ENCODE data around the gene KLHL12. TPM values are rescaled to one million over a fixed set of nuclear protein-coding genes. Genes with fewer than 3 reads are reported as not detected.

Gene KLHL12
- total RNA-seq, 1 donor from 2014 or later: 34.1 TPM

- peaks cover 14% of the 10 kb centered on the region for H3K4me1 Mint-ChIP-seq (ENCODE audit: low read depth)
- no peak for TF ChIP-seq CTCF (IDR thresholded peaks at IDR 0.05; ENCODE audit: unreplicated experiment)
- no peaks in the 10 kb centered on the region for H3K9me3 Mint-ChIP-seq (ENCODE audit: low read depth)
- DNase-seq (ENCODE audit: low spot score, unreplicated experiment): no peak
- peaks cover 3% of the 10 kb centered on the region for H3K27me3 Mint-ChIP-seq
- peak overlapping the region; percentile 86 for H3K4me3 Mint-ChIP-seq (ENCODE audit: low read depth)
- H3K27ac Mint-ChIP-seq: peak overlapping the region; percentile 43
- H3K36me3 Mint-ChIP-seq (ENCODE audit: insufficient read depth): peaks cover 2% of the 10 kb centered on the region
Measured at GRCh38 chr1:202968351-202968750, 41.3 kb upstream of the KLHL12 start.

- Mint-ChIP-seq H3K4me3 (ENCODE audit: low read depth) (peak overlapping the region; percentile 86), H3K9me3 (ENCODE audit: low read depth) (no peaks in the 10 kb centered on the region), H3K36me3 (ENCODE audit: insufficient read depth) (peaks cover 5% of the 10 kb centered on the region), H3K27me3 (peaks cover 3% of the 10 kb centered on the region), H3K27ac (peak overlapping the region; percentile 95), H3K4me1 (ENCODE audit: low read depth) (peaks cover 14% of the 10 kb centered on the region)
- TF ChIP-seq CTCF (IDR thresholded peaks at IDR 0.05; ENCODE audit: unreplicated experiment): no peak
- no peak for DNase-seq (ENCODE audit: low spot score, unreplicated experiment)
Measured at GRCh38 chr1:202967684-202968281, 40.7 kb upstream of the KLHL12 start.

- Mint-ChIP-seq H3K27me3 (no peaks in the 10 kb centered on the region), H3K9me3 (ENCODE audit: low read depth) (no peaks in the 10 kb centered on the region), H3K4me3 (ENCODE audit: low read depth) (peak overlapping the region; percentile 71), H3K36me3 (ENCODE audit: insufficient read depth) (peaks cover 6% of the 10 kb centered on the region), H3K27ac (peak overlapping the region; percentile 37), H3K4me1 (ENCODE audit: low read depth) (peaks cover 14% of the 10 kb centered on the region)
- no peak for TF ChIP-seq CTCF (IDR thresholded peaks at IDR 0.05; ENCODE audit: unreplicated experiment)
- no peak for DNase-seq (ENCODE audit: low spot score, unreplicated experiment)
Measured at GRCh38 chr1:202966006-202966898, 39.2 kb upstream of the KLHL12 start.

GRCh38 chr1:202965422-202965821 is 38.4 kb upstream of the KLHL12 start:
- H3K4me1 Mint-ChIP-seq (ENCODE audit: low read depth): peaks cover 14% of the 10 kb centered on the region
- peak overlapping the region; percentile 71 for H3K4me3 Mint-ChIP-seq (ENCODE audit: low read depth)
- no peaks in the 10 kb centered on the region for H3K27me3 Mint-ChIP-seq
- H3K9me3 Mint-ChIP-seq (ENCODE audit: low read depth): no peaks in the 10 kb centered on the region
- no peak for DNase-seq (ENCODE audit: low spot score, unreplicated experiment)
- TF ChIP-seq CTCF (IDR thresholded peaks at IDR 0.05; ENCODE audit: unreplicated experiment): no peak
- H3K36me3 Mint-ChIP-seq (ENCODE audit: insufficient read depth): peaks cover 6% of the 10 kb centered on the region
- no peak overlapping the region for H3K27ac Mint-ChIP-seq

GRCh38 chr1:202964791-202965410 is 37.9 kb upstream of the KLHL12 start:
- TF ChIP-seq CTCF (IDR thresholded peaks at IDR 0.05; ENCODE audit: unreplicated experiment): no peak
- H3K27me3 Mint-ChIP-seq: no peaks in the 10 kb centered on the region
- no peak for DNase-seq (ENCODE audit: low spot score, unreplicated experiment)
- H3K36me3 Mint-ChIP-seq (ENCODE audit: insufficient read depth): peaks cover 6% of the 10 kb centered on the region
- peak overlapping the region; percentile 71 for H3K4me3 Mint-ChIP-seq (ENCODE audit: low read depth)
- H3K27ac Mint-ChIP-seq: no peak overlapping the region
- no peaks in the 10 kb centered on the region for H3K9me3 Mint-ChIP-seq (ENCODE audit: low read depth)
- peaks cover 14% of the 10 kb centered on the region for H3K4me1 Mint-ChIP-seq (ENCODE audit: low read depth)
